MCF 10A (cell line): ENCODE results near the gene SPRYD4. TPM values are rescaled to one million over a fixed set of nuclear protein-coding genes. Genes with fewer than 3 reads are reported as not detected.

Experiments used
- Bru-seq: library from RNA; stranded (reverse); fragments of 400-500 nt; gene quantifications from one replicate; lab custom pipeline; 2021; lab: Mats Ljungman, UMichigan
- BruChase-seq, 2 experiments: library from RNA; stranded (reverse); fragments of 400-500 nt; gene quantifications; one replicate each; lab custom pipeline; 2021; lab: Mats Ljungman, UMichigan
- BruUV-seq: library from RNA; stranded (reverse); fragments of 400-500 nt; replicated peaks from 2 replicates; lab custom pipeline; 2021; lab: Mats Ljungman, UMichigan
- CTCF ChIA-PET: fragments of 300-600 bp; sonication (Branson Sonifier 250); formaldehyde crosslinking; extraction: SDS; loops from one replicate; lab custom pipeline; 2021; ENCODE audit warnings: antibody characterized with exemption, inconsistent platforms; lab: Yijun Ruan, JAX
- POLR2A ChIA-PET: fragments of 300-600, 350-650 bp; sonication (Branson Sonifier 250); formaldehyde crosslinking; extraction: SDS; loops from one replicate; lab custom pipeline; 2020; ENCODE audit warnings: antibody characterized with exemption, inconsistent platforms; lab: Yijun Ruan, JAX
- DNase-seq: peaks from one replicate; pipeline ENCODE4 v3.0.0-alpha.2; 2018; ENCODE audit not compliant: unreplicated experiment
- H3K27ac Mint-ChIP-seq: one replicate; pipeline ENCODE4 v1.8.0; 2022; ENCODE audit warnings: mild to moderate bottlenecking, low read depth, mixed read lengths; ENCODE audit not compliant: unreplicated experiment
- H3K27me3 Mint-ChIP-seq: one replicate; pipeline ENCODE4 v1.8.0; 2022; ENCODE audit warnings: mixed read lengths; ENCODE audit not compliant: insufficient read depth, unreplicated experiment
- H3K36me3 Mint-ChIP-seq: one replicate; pipeline ENCODE4 v1.8.0; 2022; ENCODE audit warnings: mild to moderate bottlenecking, moderate library complexity, mixed read lengths; ENCODE audit not compliant: insufficient read depth, unreplicated experiment
- H3K4me1 Mint-ChIP-seq: one replicate; pipeline ENCODE4 v1.8.0; 2022; ENCODE audit warnings: mixed read lengths; ENCODE audit not compliant: insufficient read depth, unreplicated experiment
- H3K4me3 Mint-ChIP-seq: one replicate; pipeline ENCODE4 v1.8.0; 2022; ENCODE audit warnings: mild to moderate bottlenecking, moderate library complexity, mixed read lengths; ENCODE audit not compliant: unreplicated experiment
- H3K9me3 Mint-ChIP-seq: one replicate; pipeline ENCODE4 v1.8.0; 2022; ENCODE audit warnings: mixed read lengths; ENCODE audit not compliant: unreplicated experiment
- CTCF ChIP-seq: fragments of 200-600 bp; IDR thresholded peaks from one replicate; pipeline ENCODE4 v1.8.0; 2022; ENCODE audit warnings: antibody characterized with exemption, mild to moderate bottlenecking; ENCODE audit not compliant: unreplicated experiment
- intact Hi-C: fragments of 100-400 bp; cut with micrococcal nuclease; formaldehyde crosslinking; loops from 2 replicates; pipeline ENCODE4 v1.14.1; 2022
- long read RNA-seq: library from polyadenylated mRNA; stranded (forward); transcript quantifications from one replicate; pipeline ENCODE4 v2.0.0, GENCODE V29; 2022
- total RNA-seq: library from RNA; stranded (reverse); gene quantifications from 2 replicates; pipeline ENCODE4 v1.2.3, GENCODE V29; 2022

Gene SPRYD4
- total RNA-seq (3.5 and 3.9 TPM in 2 replicates), Bru-seq, nascent RNA (percentile 86 among the genes with signal in this experiment), BruChase-seq, experiment 1, labeled RNA remaining after a 6-hour chase (percentile 66 among the genes with signal in this experiment), BruChase-seq, experiment 2, labeled RNA remaining after a 2-hour chase (percentile 79 among the genes with signal in this experiment)
- long read RNA-seq, full-length matches to known transcripts, result 40 of 41 reads
- long read RNA-seq, partial matches to known transcripts, result 0 of 41 reads
- long read RNA-seq, other reads (novel, unspliced or antisense), result 1 of 41 reads

- intact Hi-C loops, result loop anchor here (1.0 to 5.0 kb wide), 2 partner anchors 108 to 351 kb away; partner anchors contain the start of genes RPL41, STAT2 and ZC3H10
Measured at GRCh38 chr12:56468216-56469006, at the start of gene SPRYD4. Gene SPRYD4 (plus strand): TSS chr12:56468578. CDS start chr12:56468592, 14 bp downstream.

GRCh38 chr12:56420411-56420810 lies 48.0 kb upstream of the SPRYD4 start:
- H3K36me3 Mint-ChIP-seq, result peaks cover 22% of the 10 kb centered on the region
- POLR2A ChIA-PET, result no interaction called here

More at GRCh38 chr12:56468216-56469006, at the start of gene SPRYD4:
- CTCF ChIA-PET, result interaction anchor here (0.5 to 1.5 kb wide), 10 partner anchors 21 to 344 kb away, joined by 3 to 4 read pairs (median 3); partner anchors contain the start of gene STAT2
- TSS peak; percentile 52 for BruUV-seq
- Mint-ChIP-seq H3K9me3 (no peaks in the 10 kb centered on the region), H3K27me3 (no peaks in the 10 kb centered on the region), H3K36me3 (peaks cover 7% of the 10 kb centered on the region), H3K4me1 (peaks cover 14% of the 10 kb centered on the region), H3K4me3 (peak within 1 kb of the TSS; percentile 97), H3K27ac (peak within 1 kb of the TSS; percentile 96)
- DNase-seq, result peak; percentile 93
- POLR2A ChIA-PET, result interaction anchor here (0.6 to 4.5 kb wide), 26 partner anchors 11 to 495 kb away, joined by 3 to 54 read pairs (median 5); partner anchors contain the start of genes APOF, BAZ2A, CNPY2 and GLS2
- peak; percentile 23 for TF ChIP-seq CTCF

GRCh38 chr12:56425193-56425592 lies 43.2 kb upstream of the SPRYD4 start:
- BruUV-seq, result no TSS peak
- Mint-ChIP-seq H3K4me3 (no peak overlapping the region), H3K4me1 (no peaks in the 10 kb centered on the region), H3K36me3 (peaks cover 26% of the 10 kb centered on the region), H3K27me3 (no peaks in the 10 kb centered on the region), H3K27ac (no peak overlapping the region), H3K9me3 (no peaks in the 10 kb centered on the region)
- POLR2A ChIA-PET, result interaction anchor here (0.9 kb wide), 1 partner anchor 24 kb away, joined by 5 read pairs; the partner anchor contains the start of gene TIMELESS
- no peak for TF ChIP-seq CTCF
- CTCF ChIA-PET, result interaction anchor here (0.5 to 0.7 kb wide), 5 partner anchors 41 to 1231 kb away, joined by 3 to 5 read pairs (median 3); partner anchors contain the start of gene STAT2
- intact Hi-C loops, result no loop called here
- DNase-seq, result no peak

More at GRCh38 chr12:56420411-56420810, 48.0 kb upstream of the SPRYD4 start:
- Mint-ChIP-seq H3K9me3 (no peaks in the 10 kb centered on the region), H3K4me1 (no peaks in the 10 kb centered on the region), H3K27ac (no peak overlapping the region), H3K4me3 (no peak overlapping the region), H3K27me3 (no peaks in the 10 kb centered on the region)
- intact Hi-C loops, result no loop called here
- no TSS peak for BruUV-seq
- no peak for TF ChIP-seq CTCF
- DNase-seq, result no peak
- CTCF ChIA-PET, result no interaction called here
